Tibial artery (tissue), 4 donors: ENCODE results near the gene TBC1D1.
A peak's percentile ranks its signal among the peaks of the same experiment; 100 is the strongest.

ENCODE experiments used
- DNase-seq, 2 donors: peaks; one replicate each; pipeline ENCODE4 v3.0.0-alpha.2; 2019
- H3K27ac ChIP-seq, 2 donors: fragments of 200-600 bp; sonication (generic) in 1 of 2; 1 replicate in 1 of 2; 2 replicates in 1 of 2; pipeline ENCODE4 v1.5.1; 2018 to 2019; ENCODE audit warnings: mild to moderate bottlenecking in 1 of 2
- H3K27me3 ChIP-seq, 2 donors: fragments of 200-600 bp; sonication (generic) in 1 of 2; one replicate each; pipeline versions ENCODE4 v1.5.1 to v1.6.0; 2016 to 2019
- H3K36me3 ChIP-seq, 3 donors: fragments of 200-600 bp; sonication (generic) in 2 of 3; one replicate each; pipeline ENCODE4 v1.5.1; 2016 to 2019; ENCODE audit warnings: mild to moderate bottlenecking in 2 of 3
- H3K4me1 ChIP-seq, 4 donors: fragments of 200-600 bp; sonication (generic) in 2 of 4; 1 replicate in 3 of 4; 2 replicates in 1 of 4; pipeline ENCODE4 v1.5.1; 2016 to 2019
- H3K4me3 ChIP-seq, 2 donors: fragments of 200-600 bp; sonication (generic) in 1 of 2; 1 replicate in 1 of 2; 2 replicates in 1 of 2; pipeline ENCODE4 v1.5.1; 2018 to 2019; ENCODE audit warnings: mild to moderate bottlenecking in 2 of 2
- H3K9me3 ChIP-seq, 3 donors: fragments of 200-600 bp; sonication (generic) in 1 of 3; one replicate each; pipeline ENCODE4 v1.5.1; 2016 to 2019
- intact Hi-C: fragments of 100-400 bp; cut with DNase I; formaldehyde crosslinking; loops from one replicate; pipeline ENCODE4 v1.15.0; 2023; ENCODE audit warnings: low total_unique reads
- TF ChIP-seq, protein P1 (sequence below), 2 experiments: fragments of 200-600 bp in 1 of 2; fragments of 450-650 bp in 1 of 2; IDR thresholded peaks; one replicate each; pipeline ENCODE4 v1.5.1; 2017 to 2019; ENCODE audit warnings: antibody characterized with exemption in 2 of 2, mild to moderate bottlenecking in 1 of 2, moderate library complexity in 1 of 2

TBC1D1 gene

DNA sequence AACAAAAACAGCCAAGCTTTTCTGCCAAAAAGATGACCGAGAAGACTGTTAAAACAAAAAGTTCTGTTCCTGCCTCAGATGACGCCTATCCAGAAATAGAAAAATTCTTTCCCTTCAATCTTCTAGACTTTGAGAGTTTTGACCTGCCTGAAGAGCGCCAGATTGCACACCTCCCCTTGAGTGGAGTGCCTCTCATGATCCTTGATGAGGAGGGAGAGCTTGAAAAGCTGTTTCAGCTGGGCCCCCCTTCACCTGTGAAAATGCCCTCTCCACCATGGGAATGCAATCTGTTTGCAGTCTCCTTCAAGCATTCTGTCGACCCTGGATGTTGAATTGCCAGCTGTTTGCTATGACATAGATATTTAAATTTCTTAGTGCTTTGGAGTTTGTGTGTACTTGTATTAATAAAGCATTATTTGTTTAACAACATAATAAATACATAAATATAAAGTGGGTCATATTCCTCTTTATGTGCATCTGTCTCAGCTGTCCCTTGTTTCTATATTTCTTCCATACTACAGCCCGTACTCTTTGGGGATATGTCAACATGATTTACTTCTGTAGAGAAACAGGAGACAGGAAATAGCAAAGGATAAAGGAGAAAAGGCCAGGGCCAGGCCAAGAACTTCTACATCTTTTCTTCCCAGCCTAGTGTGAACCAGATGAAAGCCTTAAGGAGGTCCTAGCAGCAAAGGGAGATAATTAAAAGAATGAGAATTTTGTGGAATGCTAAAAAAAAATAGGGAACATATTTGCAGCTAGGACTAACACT is 70.0 kb downstream of the TBC1D1 start:
- Histone ChIP-seq H3K36me3 (no peaks in the 10 kb centered on the region), H3K27me3 (no peaks in the 10 kb centered on the region), H3K4me1 (peaks cover 0 to 38% (median 7%) of the 10 kb centered on the region in 4 donors), H3K4me3 (no peak overlapping the region), H3K27ac (no peak overlapping the region), H3K9me3 (no peaks in the 10 kb centered on the region)
- intact Hi-C loops: no loop called here
- DNase-seq: no peak
- TF ChIP-seq, protein P1, sequence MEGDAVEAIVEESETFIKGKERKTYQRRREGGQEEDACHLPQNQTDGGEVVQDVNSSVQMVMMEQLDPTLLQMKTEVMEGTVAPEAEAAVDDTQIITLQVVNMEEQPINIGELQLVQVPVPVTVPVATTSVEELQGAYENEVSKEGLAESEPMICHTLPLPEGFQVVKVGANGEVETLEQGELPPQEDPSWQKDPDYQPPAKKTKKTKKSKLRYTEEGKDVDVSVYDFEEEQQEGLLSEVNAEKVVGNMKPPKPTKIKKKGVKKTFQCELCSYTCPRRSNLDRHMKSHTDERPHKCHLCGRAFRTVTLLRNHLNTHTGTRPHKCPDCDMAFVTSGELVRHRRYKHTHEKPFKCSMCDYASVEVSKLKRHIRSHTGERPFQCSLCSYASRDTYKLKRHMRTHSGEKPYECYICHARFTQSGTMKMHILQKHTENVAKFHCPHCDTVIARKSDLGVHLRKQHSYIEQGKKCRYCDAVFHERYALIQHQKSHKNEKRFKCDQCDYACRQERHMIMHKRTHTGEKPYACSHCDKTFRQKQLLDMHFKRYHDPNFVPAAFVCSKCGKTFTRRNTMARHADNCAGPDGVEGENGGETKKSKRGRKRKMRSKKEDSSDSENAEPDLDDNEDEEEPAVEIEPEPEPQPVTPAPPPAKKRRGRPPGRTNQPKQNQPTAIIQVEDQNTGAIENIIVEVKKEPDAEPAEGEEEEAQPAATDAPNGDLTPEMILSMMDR (IDR thresholded peaks at IDR 0.05): no peak

DNA sequence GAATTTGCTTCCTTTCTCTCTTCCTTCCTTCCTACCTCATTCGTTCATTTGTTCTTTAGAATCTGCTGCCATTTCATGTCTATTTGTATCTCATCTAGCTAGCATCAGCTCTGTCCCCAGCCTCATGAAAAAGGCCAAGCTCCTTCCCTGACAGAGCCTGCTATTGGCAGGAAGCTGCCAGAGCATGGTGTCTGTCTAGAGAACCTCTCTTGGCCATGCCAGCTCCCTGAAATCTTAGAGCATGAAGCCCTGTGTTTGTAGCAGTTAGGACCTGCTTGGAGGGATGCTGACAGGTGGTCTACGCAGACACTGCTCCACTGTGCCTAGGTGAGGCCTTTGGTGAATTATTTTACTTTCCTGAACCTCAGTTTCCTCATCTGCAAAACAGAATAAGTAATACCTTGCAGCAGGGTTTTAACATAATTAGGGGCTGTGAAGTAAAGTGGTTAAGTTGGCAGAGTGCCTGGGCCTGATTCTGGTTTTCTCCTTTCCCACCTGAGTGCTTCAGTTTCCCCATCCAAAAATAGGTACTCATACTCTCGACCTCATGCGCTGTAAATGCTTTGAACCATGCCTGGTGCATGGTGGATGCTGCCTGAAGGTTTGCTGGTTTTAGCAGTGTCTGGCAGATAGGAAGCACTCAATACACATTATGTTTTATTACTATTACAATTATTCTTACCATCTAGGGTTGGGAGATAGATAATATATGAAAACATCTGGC is 74.0 kb downstream of the TBC1D1 start:
- Histone ChIP-seq H3K4me3 (no peak overlapping the region), H3K27me3 (no peaks in the 10 kb centered on the region), H3K27ac (no peak overlapping the region), H3K4me1 (peaks cover 0 to 69% (median 28%) of the 10 kb centered on the region in 4 donors), H3K9me3 (no peaks in the 10 kb centered on the region), H3K36me3 (no peaks in the 10 kb centered on the region)
- DNase-seq: no peak
- intact Hi-C loops: no loop called here
- TF ChIP-seq, protein P1 (IDR thresholded peaks at IDR 0.05): no peak

DNA sequence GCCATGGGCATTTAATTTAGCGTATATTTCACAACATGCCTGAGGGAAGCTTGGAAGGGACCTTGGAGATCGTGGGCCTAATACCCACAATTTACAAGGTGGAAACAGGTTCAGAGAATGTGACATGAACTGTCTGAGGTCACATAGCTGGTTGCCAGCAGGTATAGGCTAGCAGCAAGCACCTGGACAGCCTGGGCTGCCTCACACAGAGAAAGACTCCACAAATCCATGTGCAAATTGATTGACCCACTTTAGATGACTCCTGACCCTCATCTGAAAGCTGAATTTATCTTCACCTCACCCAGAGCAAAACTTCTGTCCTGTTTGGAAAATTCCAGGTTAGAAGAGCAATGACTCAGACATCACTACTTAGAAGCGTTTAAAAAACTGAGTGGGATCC is 75.2 kb downstream of the TBC1D1 start:
- DNase-seq: no peak
- intact Hi-C loops: no loop called here
- no peaks in the 10 kb centered on the region for H3K27me3 ChIP-seq
- no peaks in the 10 kb centered on the region for H3K36me3 ChIP-seq
- H3K4me3 ChIP-seq: no peak overlapping the region
- TF ChIP-seq, protein P1 (IDR thresholded peaks at IDR 0.05): no peak
- no peaks in the 10 kb centered on the region for H3K9me3 ChIP-seq
- H3K27ac ChIP-seq: peak overlapping the region; percentile 1 to 24
- peaks cover 0 to 74% (median 36%) of the 10 kb centered on the region in 4 donors for H3K4me1 ChIP-seq

DNA sequence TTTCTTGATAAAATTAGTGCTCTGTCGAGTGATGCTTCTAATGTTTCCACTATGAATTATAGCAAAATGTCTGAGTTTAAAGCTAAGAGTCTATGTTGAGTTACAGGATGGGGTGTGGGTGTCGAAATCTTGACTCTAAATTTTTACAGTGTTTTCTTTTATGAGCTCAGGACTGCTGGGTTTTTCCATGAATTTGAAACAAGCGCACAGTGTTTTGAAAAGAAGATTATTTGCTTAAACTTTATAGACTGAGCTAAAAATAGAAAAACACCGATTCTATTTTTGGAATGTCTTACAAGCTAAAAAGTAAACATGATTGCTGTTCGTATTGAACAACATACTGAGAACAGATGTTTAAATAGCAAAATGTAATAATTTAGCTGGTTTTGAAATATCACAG is 76.9 kb downstream of the TBC1D1 start:
- peak overlapping the region; percentile 63 to 69 for H3K27ac ChIP-seq
- peaks cover 0 to 72% (median 35%) of the 10 kb centered on the region in 4 donors for H3K4me1 ChIP-seq
- no peaks in the 10 kb centered on the region for H3K36me3 ChIP-seq
- DNase-seq: no peak
- no peaks in the 10 kb centered on the region for H3K27me3 ChIP-seq
- TF ChIP-seq, protein P1 (IDR thresholded peaks at IDR 0.05): no peak
- no peaks in the 10 kb centered on the region for H3K9me3 ChIP-seq
- intact Hi-C loops: no loop called here
- H3K4me3 ChIP-seq: peak overlapping the region in 1 of 2 donors; percentile 11

DNA sequence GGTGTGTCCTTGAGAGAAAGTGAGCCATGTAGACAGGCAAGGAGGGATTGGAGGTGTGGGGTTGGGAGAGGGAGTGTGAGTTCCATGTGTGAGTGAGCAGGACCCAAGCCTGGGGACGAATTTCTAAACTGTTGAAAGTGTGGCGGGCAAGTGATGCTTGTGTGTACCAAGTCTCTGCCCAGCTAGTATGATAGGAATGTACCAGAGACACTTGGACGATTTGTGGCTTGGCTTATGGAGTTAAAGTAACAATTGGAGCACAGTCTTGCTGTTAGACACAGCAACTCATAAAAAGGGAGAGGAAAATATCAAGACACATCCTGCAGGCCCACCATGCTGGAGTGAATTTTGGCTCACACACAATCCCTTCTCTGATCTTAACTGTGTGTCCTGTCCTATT is 77.9 kb downstream of the TBC1D1 start:
- Histone ChIP-seq H3K27me3 (no peaks in the 10 kb centered on the region), H3K36me3 (no peaks in the 10 kb centered on the region), H3K27ac (peak overlapping the region; percentile 63 to 69), H3K4me1 (peaks cover 0 to 82% (median 39%) of the 10 kb centered on the region in 4 donors), H3K9me3 (no peaks in the 10 kb centered on the region), H3K4me3 (no peak overlapping the region)
- TF ChIP-seq, protein P1 (IDR thresholded peaks at IDR 0.05): no peak
- intact Hi-C loops: no loop called here
- DNase-seq: no peak
